ENCODE results near the gene BFSP2. TPM values are rescaled to one million over a fixed set of nuclear protein-coding genes. Genes with fewer than 3 reads are reported as not detected.

BFSP2 gene
- total and polyA plus RNA-seq, 2 of the 4 experiments (the other 2 are of a cell fraction): not detected

DNA sequence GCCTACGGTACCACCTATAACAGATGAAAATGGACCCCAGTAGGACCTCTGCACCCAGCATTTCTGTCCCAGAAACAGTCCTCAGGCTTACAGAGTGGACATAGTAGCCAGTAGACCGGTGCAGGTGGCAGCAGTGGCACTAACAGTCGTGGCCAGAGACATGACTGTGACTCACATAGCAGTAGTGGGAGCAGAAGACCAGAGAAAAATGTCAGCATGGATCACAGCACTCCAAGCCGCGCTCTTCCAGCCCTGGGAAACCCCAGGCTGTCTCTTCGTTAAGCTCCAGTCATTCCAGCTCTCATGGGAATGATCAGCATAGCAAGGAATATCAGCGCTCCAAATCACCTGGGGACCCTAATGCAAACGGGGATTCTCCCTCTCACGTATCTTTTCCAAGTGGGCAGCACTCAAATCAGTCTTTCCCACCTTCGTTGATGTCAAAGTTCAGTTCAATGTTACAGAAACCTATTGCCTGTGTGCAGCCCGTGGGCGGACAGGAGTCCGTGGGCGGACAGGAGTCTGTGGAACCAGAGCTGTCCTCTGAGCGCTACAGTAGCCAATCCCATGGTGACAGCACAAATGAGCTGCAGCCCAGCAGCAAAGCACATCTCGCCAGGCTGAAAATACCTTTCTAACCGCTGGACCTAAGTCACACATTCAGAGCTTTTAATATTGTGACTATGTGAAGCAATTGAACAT is 10.5 kb downstream of the BFSP2 start:
- H2AK9ac ChIP-seq (replicated peaks; ENCODE audit: low read depth, low read length, poor library complexity): no peak overlapping the region
- no peaks in the 10 kb centered on the region for H3K9me3 ChIP-seq (ENCODE audit: control insufficient read depth, insufficient read depth, low read length)
- no peak overlapping the region for H3K18ac ChIP-seq (ENCODE audit: low read depth, low read length)
- DNase-seq: no peak
- no peak for ATAC-seq (ENCODE audit: low read depth)
- H2BK15ac ChIP-seq (ENCODE audit: low read depth, low read length): peak overlapping the region; percentile 91; the same call in 2 of the 3 replicates
- CTCF ChIA-PET: interaction anchor here (0.8 to 1.4 kb wide), 3 partner anchors 26 to 679 kb away, joined by 3 to 4 read pairs (median 4); no protein-coding TSS in a partner anchor
- H3K27me3 ChIP-seq (ENCODE audit: control insufficient read depth, insufficient read depth, low read length): no peaks in the 10 kb centered on the region
- H3K4me3 ChIP-seq (ENCODE audit: insufficient read depth, low read depth, low read length): no peak overlapping the region
- dilution Hi-C loops (cut with HindIII; ENCODE audit: low sequenced_read_pairs, unreplicated experiment): no loop called here
- H3K79me1 ChIP-seq (ENCODE audit: low read depth in 1 of 2, low read length in 2 of 2): peaks cover 6 to 23% of the 10 kb centered on the region in 2 experiments; a peak in 3 of 4 replicates
- H3K4ac ChIP-seq (ENCODE audit: low read depth, low read length): peak overlapping the region; percentile 63
- H3K4me2 ChIP-seq (ENCODE audit: low read depth, low read length): no peak overlapping the region
- H3K36me3 ChIP-seq (ENCODE audit: control insufficient read depth, insufficient read depth, low read length): no peaks in the 10 kb centered on the region
- H3K4me1 ChIP-seq (ENCODE audit: control insufficient read depth, insufficient read depth, low read length): peaks cover 21% of the 10 kb centered on the region
- peak overlapping the region; percentile 19; the same call in 1 of the 2 replicates for H3K14ac ChIP-seq (replicated peaks; ENCODE audit: low read depth, low read length)
- peak overlapping the region; percentile 94 for H2BK120ac ChIP-seq (ENCODE audit: low read depth, low read length)
- POLR2A ChIA-PET (ENCODE audit: unreplicated experiment): interaction anchor here (0.7 kb wide), 1 partner anchor 8 kb away, joined by 7 read pairs; no protein-coding TSS in a partner anchor
- H3K9ac ChIP-seq (ENCODE audit: low read depth, low read length): no peak overlapping the region
- H2AK5ac ChIP-seq (ENCODE audit: low read depth, low read length): peak overlapping the region; percentile 75; the same call in 1 of the 2 replicates
- peak overlapping the region in 1 of 2 experiments; percentile 38; a peak in 2 of 4 replicates for H4K8ac ChIP-seq (ENCODE audit: low read depth in 2 of 2, low read length in 2 of 2)
- BruUV-seq (replicated peaks): no TSS peak
- peak overlapping the region; percentile 90 for H4K91ac ChIP-seq (ENCODE audit: insufficient read depth, low read depth, low read length)
- peak overlapping the region; percentile 62 for H2BK5ac ChIP-seq (ENCODE audit: low read depth, low read length, poor library complexity, severe bottlenecking)
- H3K23ac ChIP-seq (ENCODE audit: low read depth, low read length): peak overlapping the region; percentile 50; the same call in 1 of the 2 replicates
- no peak overlapping the region for H3K27ac ChIP-seq (ENCODE audit: insufficient read depth, low read length)
- H3K56ac ChIP-seq (ENCODE audit: extremely low read depth, insufficient read depth, low read length): peak overlapping the region; percentile 36; the same call in 1 of the 2 replicates
- H2AFZ ChIP-seq (replicated peaks; ENCODE audit: low read length, poor library complexity): no peak overlapping the region
- no peak overlapping the region for H4K5ac ChIP-seq (ENCODE audit: low read depth, low read length)
- peak overlapping the region; percentile 93 for H2BK20ac ChIP-seq (ENCODE audit: low read depth, low read length)
- intact Hi-C loops (cut with micrococcal nuclease): no loop called here
- in situ Hi-C loops (cut with MboI; ENCODE audit: low sequenced_read_pairs): no loop called here
- WGBS, 2 experiments (ENCODE audit: extremely low coverage in 2 of 2, insufficient read length in 1 of 2): 91% methylated on average over 12 of the region's 17 CpGs; no CpG with 5 or more reads in 1 of the 2 experiments
- peaks cover 9% of the 10 kb centered on the region; the same call in 1 of the 2 replicates for H3K9me1 ChIP-seq (ENCODE audit: insufficient read depth, low read length)
- no peaks in the 10 kb centered on the region for H4K20me1 ChIP-seq (ENCODE audit: insufficient read depth, low read length)
- TF ChIP-seq POLR2A (IDR thresholded peaks at IDR 0.05; ENCODE audit: low read depth, low read length): no peak
- no peak for TF ChIP-seq CTCF (conservative IDR thresholded peaks at IDR 0.05; ENCODE audit: low read depth, low read length)
- no peak for TF ChIP-seq RFX5 (IDR thresholded peaks at IDR 0.05; ENCODE audit: low read depth, low read length)
- no peak for TF ChIP-seq RCOR1 (IDR thresholded peaks at IDR 0.05; ENCODE audit: insufficient replicate concordance, low read length)
- TF ChIP-seq CHD1 (IDR thresholded peaks at IDR 0.05; ENCODE audit: low read depth, low read length): no peak
- TF ChIP-seq MAFK (IDR thresholded peaks at IDR 0.05; ENCODE audit: low read depth, low read length): no peak
- TF ChIP-seq FOS (IDR thresholded peaks at IDR 0.05; ENCODE audit: low read depth, low read length): no peak
- no peak for TF ChIP-seq MAZ (IDR thresholded peaks at IDR 0.05; ENCODE audit: borderline replicate concordance, low read depth, low read length)
- TF ChIP-seq RAD21 (IDR thresholded peaks at IDR 0.05; ENCODE audit: low read length): no peak
- TF ChIP-seq, protein P1, sequence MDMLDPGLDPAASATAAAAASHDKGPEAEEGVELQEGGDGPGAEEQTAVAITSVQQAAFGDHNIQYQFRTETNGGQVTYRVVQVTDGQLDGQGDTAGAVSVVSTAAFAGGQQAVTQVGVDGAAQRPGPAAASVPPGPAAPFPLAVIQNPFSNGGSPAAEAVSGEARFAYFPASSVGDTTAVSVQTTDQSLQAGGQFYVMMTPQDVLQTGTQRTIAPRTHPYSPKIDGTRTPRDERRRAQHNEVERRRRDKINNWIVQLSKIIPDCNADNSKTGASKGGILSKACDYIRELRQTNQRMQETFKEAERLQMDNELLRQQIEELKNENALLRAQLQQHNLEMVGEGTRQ (IDR thresholded peaks at IDR 0.05; ENCODE audit: low read depth, low read length): no peak
- no peak for TF ChIP-seq SMC3 (IDR thresholded peaks at IDR 0.05; ENCODE audit: low read depth, low read length)
- no peak for TF ChIP-seq ELK1 (IDR thresholded peaks at IDR 0.05; ENCODE audit: borderline replicate concordance, low read depth, low read length)
- no peak for TF ChIP-seq NFE2L2 (IDR thresholded peaks at IDR 0.05; ENCODE audit: low read depth, low read length)
- TF ChIP-seq CEBPB (IDR thresholded peaks at IDR 0.05; ENCODE audit: low read depth, low read length): no peak
